Mesenchymal stem cell (in vitro differentiated cells and primary cell): Measurements from ENCODE around the gene DIPK1B.

Experiments
- DNase-seq: peaks from one replicate; pipeline ENCODE4 v3.0.0-alpha.2; 2013
- H2AFZ ChIP-seq: one replicate; pipeline ENCODE4 v1.6.1; 2013; ENCODE audit warnings: low read depth, mild to moderate bottlenecking, control low read depth, inconsistent platforms, low read length, moderate library complexity
- H2AK5ac ChIP-seq: 2 replicates; pipeline ENCODE4 v1.6.1; 2013; ENCODE audit warnings: low read length, moderate library complexity, mild to moderate bottlenecking, inconsistent platforms; ENCODE audit not compliant: severe bottlenecking
- H2BK120ac ChIP-seq: one replicate; pipeline ENCODE4 v1.6.1; 2013; ENCODE audit warnings: low read depth, mild to moderate bottlenecking, inconsistent platforms, low read length, moderate library complexity
- H2BK12ac ChIP-seq, 2 experiments: one replicate each; pipeline ENCODE4 v1.6.1; 2013; ENCODE audit warnings: inconsistent platforms in 2 of 2, low read length in 2 of 2, mild to moderate bottlenecking in 2 of 2, moderate library complexity in 2 of 2, control low read depth in 1 of 2
- H2BK15ac ChIP-seq: one replicate; pipeline ENCODE4 v1.6.1; 2013; ENCODE audit warnings: mild to moderate bottlenecking, low read depth, inconsistent platforms; ENCODE audit not compliant: poor library complexity, severe bottlenecking
- H2BK5ac ChIP-seq: 2 replicates; pipeline ENCODE4 v1.6.1; 2013; ENCODE audit warnings: low read depth, mild to moderate bottlenecking, low read length, control low read depth, inconsistent platforms; ENCODE audit not compliant: poor library complexity, severe bottlenecking
- H3K14ac ChIP-seq, 2 experiments: one replicate each; pipeline ENCODE4 v1.6.1; 2013; ENCODE audit warnings: inconsistent platforms in 2 of 2, low read length in 2 of 2, control low read depth in 1 of 2, mild to moderate bottlenecking in 1 of 2, moderate library complexity in 1 of 2
- H3K18ac ChIP-seq, 2 experiments: one replicate each; pipeline ENCODE4 v1.6.1; 2013; ENCODE audit warnings: inconsistent platforms in 2 of 2, low read length in 2 of 2, control low read depth in 1 of 2, low read depth in 1 of 2, mild to moderate bottlenecking in 1 of 2
- H3K23ac ChIP-seq, 2 experiments: one replicate each; pipeline ENCODE4 v1.6.1; 2013; ENCODE audit warnings: inconsistent platforms in 2 of 2, low read length in 2 of 2, mild to moderate bottlenecking in 2 of 2, moderate library complexity in 2 of 2, control low read depth in 1 of 2
- H3K27ac ChIP-seq: 2 replicates; pipeline ENCODE4 v1.5.1; 2013; ENCODE audit warnings: mild to moderate bottlenecking, moderate library complexity, low read length, control low read depth, inconsistent platforms; ENCODE audit not compliant: poor library complexity, severe bottlenecking
- H3K27me3 ChIP-seq, 2 experiments: 2 replicates each; pipeline versions ENCODE4 v1.6.1 to v1.7.0; 2013; ENCODE audit warnings: low read length in 2 of 2, mild to moderate bottlenecking in 2 of 2, moderate library complexity in 2 of 2, control low read depth in 1 of 2, inconsistent platforms in 1 of 2; ENCODE audit not compliant: control insufficient read depth in 1 of 2, insufficient read depth in 1 of 2
- H3K36me3 ChIP-seq, 2 experiments: 2 replicates each; pipeline versions ENCODE4 v1.6.1 to v1.7.0; 2013; ENCODE audit warnings: low read length in 2 of 2, control low read depth in 1 of 2, inconsistent platforms in 1 of 2, low read depth in 1 of 2, mild to moderate bottlenecking in 1 of 2; ENCODE audit not compliant: insufficient read depth in 2 of 2, control insufficient read depth in 1 of 2
- H3K4ac ChIP-seq, 2 experiments: one replicate each; pipeline ENCODE4 v1.6.1; 2013; ENCODE audit warnings: inconsistent platforms in 2 of 2, low read length in 2 of 2, mild to moderate bottlenecking in 2 of 2, moderate library complexity in 2 of 2, control low read depth in 1 of 2, low read depth in 1 of 2
- H3K4me1 ChIP-seq: 2 replicates; pipeline ENCODE4 v1.6.1; 2013; ENCODE audit warnings: low read depth, low read length, control low read depth; ENCODE audit not compliant: control insufficient read depth, insufficient read depth
- H3K4me2 ChIP-seq: 2 replicates; pipeline ENCODE4 v1.6.1; 2013; ENCODE audit warnings: low read length, mild to moderate bottlenecking, inconsistent platforms; ENCODE audit not compliant: poor library complexity, severe bottlenecking
- H3K4me3 ChIP-seq, 2 experiments: 2 replicates each; pipeline versions ENCODE4 v1.5.1 to v1.7.0; 2013; ENCODE audit warnings: low read length in 2 of 2, mild to moderate bottlenecking in 2 of 2, control low read depth in 1 of 2, low read depth in 1 of 2; ENCODE audit not compliant: insufficient read depth in 1 of 2
- H3K79me1 ChIP-seq: replicated peaks from 2 replicates; pipeline ENCODE4 v1.6.1; 2013; ENCODE audit warnings: mild to moderate bottlenecking, control low read depth, low read length, inconsistent platforms; ENCODE audit not compliant: poor library complexity, severe bottlenecking
- H3K9ac ChIP-seq: 2 replicates; pipeline ENCODE4 v1.7.0; 2013; ENCODE audit warnings: mild to moderate bottlenecking, low read length, moderate library complexity
- H3K9me3 ChIP-seq: 2 replicates; pipeline ENCODE4 v1.7.0; 2013; ENCODE audit warnings: mild to moderate bottlenecking, low read length; ENCODE audit not compliant: control insufficient read depth
- H4K8ac ChIP-seq: one replicate; pipeline ENCODE4 v1.6.1; 2013; ENCODE audit warnings: inconsistent platforms, mild to moderate bottlenecking, low read length, moderate library complexity
- H4K91ac ChIP-seq: one replicate; pipeline ENCODE4 v1.6.1; 2013; ENCODE audit warnings: mild to moderate bottlenecking, low read length, inconsistent platforms
- WGBS: methylation state at CpG from one replicate; pipeline ENCODE4 v1.1.7; 2013; ENCODE audit warnings: mixed read lengths; 5-methylcytosine and 5-hydroxymethylcytosine counted together

DIPK1B gene

GRCh38 chr9:136723362-136723976, 11.1 kb downstream of the DIPK1B start:
- peaks cover 0 to 4% of the 10 kb centered on the region in 2 experiments for H3K27me3 ChIP-seq
- no peak overlapping the region for H3K23ac ChIP-seq
- DNase-seq = no peak
- no peak overlapping the region for H3K9ac ChIP-seq
- no peaks in the 10 kb centered on the region for H3K9me3 ChIP-seq
- H3K27ac ChIP-seq = no peak overlapping the region
- no peak overlapping the region for H3K18ac ChIP-seq
- peaks cover 12% of the 10 kb centered on the region for H3K79me1 ChIP-seq
- peaks cover 55% of the 10 kb centered on the region for H3K4me1 ChIP-seq
- no peak overlapping the region for H2BK5ac ChIP-seq
- 95% methylated on average over 32 of the region's 32 CpGs for WGBS
- no peak overlapping the region for H3K4ac ChIP-seq
- peaks cover 50 to 63% of the 10 kb centered on the region in 2 experiments for H3K36me3 ChIP-seq
- peak overlapping the region; percentile 41 for H4K91ac ChIP-seq
- H2AK5ac ChIP-seq = no peak overlapping the region
- H3K4me2 ChIP-seq = no peak overlapping the region
- no peak overlapping the region for H3K14ac ChIP-seq
- H2BK15ac ChIP-seq = no peak overlapping the region
- H2BK120ac ChIP-seq = no peak overlapping the region
- H4K8ac ChIP-seq = no peak overlapping the region
- H2BK12ac ChIP-seq = no peak overlapping the region
- H3K4me3 ChIP-seq = no peak overlapping the region
- no peak overlapping the region for H2AFZ ChIP-seq

DNA sequence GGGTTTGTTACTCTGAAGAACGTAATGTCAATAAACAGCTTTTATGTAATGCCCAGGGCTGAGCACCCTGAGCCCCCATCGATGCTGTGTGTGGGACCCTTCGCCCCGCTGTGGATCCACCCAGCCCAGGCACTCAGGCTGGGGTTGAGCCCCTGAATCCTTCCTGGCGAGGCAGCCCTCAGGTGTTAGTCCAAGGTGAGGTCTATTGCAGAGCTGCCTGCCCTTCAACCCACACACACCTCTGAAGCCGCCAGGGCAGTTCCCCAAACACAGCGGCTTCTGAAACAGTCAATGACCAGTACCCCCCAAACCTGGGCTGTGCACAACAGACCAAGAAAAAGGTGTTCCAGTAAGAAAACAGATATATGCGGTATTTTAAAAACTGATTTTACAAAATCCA, 11.6 kb downstream of the DIPK1B start:
- no peak overlapping the region for H2BK12ac ChIP-seq
- peaks cover 14% of the 10 kb centered on the region for H3K79me1 ChIP-seq
- DNase-seq = no peak
- no peak overlapping the region for H3K23ac ChIP-seq
- no peak overlapping the region for H2BK15ac ChIP-seq
- no peak overlapping the region for H3K4ac ChIP-seq
- no peak overlapping the region for H3K4me2 ChIP-seq
- H2AFZ ChIP-seq = no peak overlapping the region
- H2BK120ac ChIP-seq = no peak overlapping the region
- H4K91ac ChIP-seq = no peak overlapping the region
- no peak overlapping the region for H3K9ac ChIP-seq
- no peak overlapping the region for H3K27ac ChIP-seq
- H4K8ac ChIP-seq = no peak overlapping the region
- peaks cover 57% of the 10 kb centered on the region for H3K4me1 ChIP-seq
- H2BK5ac ChIP-seq = no peak overlapping the region
- H3K14ac ChIP-seq = no peak overlapping the region
- H3K27me3 ChIP-seq = no peaks in the 10 kb centered on the region
- no peaks in the 10 kb centered on the region for H3K9me3 ChIP-seq
- no peak overlapping the region for H3K4me3 ChIP-seq
- H2AK5ac ChIP-seq = no peak overlapping the region
- no peak overlapping the region for H3K18ac ChIP-seq
- peaks cover 50 to 63% of the 10 kb centered on the region in 2 experiments for H3K36me3 ChIP-seq
- 99% methylated on average over 7 of the region's 8 CpGs for WGBS

DNA sequence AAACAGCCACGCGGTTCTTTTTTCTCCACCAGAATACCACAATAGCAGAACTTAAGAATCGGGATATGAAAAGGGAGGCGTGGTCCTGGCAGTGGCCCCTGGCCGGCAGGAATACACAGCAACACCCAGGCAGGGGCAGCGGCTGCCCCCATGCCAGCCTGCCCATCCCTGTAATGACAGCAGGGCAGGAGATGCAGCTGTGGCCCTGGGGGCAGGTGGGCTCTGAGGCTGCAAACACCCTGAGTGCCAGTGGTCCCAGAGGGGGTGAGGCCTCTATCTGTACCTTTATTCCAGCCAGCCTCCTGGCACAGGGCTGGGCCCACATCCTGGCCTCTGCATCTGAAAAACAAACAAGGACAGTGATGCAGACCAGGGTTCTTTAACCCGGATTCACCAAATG, 12.4 kb downstream of the DIPK1B start:
- Histone ChIP-seq H3K14ac (no peak overlapping the region), H3K9ac (no peak overlapping the region), H2AK5ac (no peak overlapping the region), H4K8ac (no peak overlapping the region), H2AFZ (no peak overlapping the region), H3K36me3 (peaks cover 50 to 63% of the 10 kb centered on the region in 2 experiments), H3K27me3 (no peaks in the 10 kb centered on the region), H2BK120ac (no peak overlapping the region), H3K4me3 (no peak overlapping the region), H3K9me3 (no peaks in the 10 kb centered on the region), H3K23ac (no peak overlapping the region), H3K18ac (no peak overlapping the region), H3K79me1 (peaks cover 18% of the 10 kb centered on the region), H4K91ac (no peak overlapping the region), H3K4ac (no peak overlapping the region), H2BK12ac (no peak overlapping the region), H3K27ac (no peak overlapping the region), H3K4me2 (no peak overlapping the region), H3K4me1 (peaks cover 55% of the 10 kb centered on the region), H2BK5ac (no peak overlapping the region), H2BK15ac (no peak overlapping the region)
- no peak for DNase-seq
- 99% methylated on average over 7 of the region's 7 CpGs for WGBS

GRCh38 chr9:136725612-136726011, 13.2 kb downstream of the DIPK1B start:
- Histone ChIP-seq H3K27me3 (no peaks in the 10 kb centered on the region), H2AFZ (no peak overlapping the region), H2BK5ac (no peak overlapping the region), H3K23ac (no peak overlapping the region), H3K4me3 (peak overlapping the region in 1 of 2 experiments; percentile 99), H3K27ac (no peak overlapping the region), H4K8ac (no peak overlapping the region), H3K4me1 (peaks cover 51% of the 10 kb centered on the region), H3K79me1 (peaks cover 21% of the 10 kb centered on the region), H4K91ac (no peak overlapping the region), H2BK120ac (no peak overlapping the region), H3K18ac (no peak overlapping the region), H2BK15ac (no peak overlapping the region), H3K36me3 (peaks cover 50 to 62% of the 10 kb centered on the region in 2 experiments), H3K4ac (no peak overlapping the region), H3K9ac (peak overlapping the region; percentile 94), H3K14ac (peak overlapping the region in 1 of 2 experiments; percentile 51), H3K9me3 (no peaks in the 10 kb centered on the region), H2AK5ac (no peak overlapping the region), H2BK12ac (no peak overlapping the region), H3K4me2 (peak overlapping the region; percentile 95)
- DNase-seq = peak; percentile 58
- WGBS = 55% methylated on average over 10 of the region's 10 CpGs
